Thoracic aorta (tissue), 2 donors: Measurements from ENCODE around the gene PIP5K1A. TPM values are rescaled to one million over a fixed set of nuclear protein-coding genes. Genes with fewer than 3 reads are reported as not detected.
A peak's percentile ranks its signal among the peaks of the same experiment; 100 is the strongest.
"Not testable (repeated sequence)": the region's sequence is repeated elsewhere in the genome, so short reads cannot be mapped to it uniquely, and the experiment has no call there.

Source experiments
- ATAC-seq: fragments of 150-250 bp; one replicate; pipeline ENCODE4 v1.8.0; 2017; ENCODE audit warnings: low read depth; ENCODE audit not compliant: insufficient number of reproducible peaks, low FRiP score
- DNase-seq: peaks from one replicate; pipeline ENCODE4 v3.0.0-alpha.2; 2020; ENCODE audit warnings: low spot score
- H3K27ac ChIP-seq, 2 donors: fragments of 200-600 bp; sonication (generic); 1 replicate in 1 of 2; 2 replicates in 1 of 2; pipeline ENCODE4 v1.5.1; 2016; ENCODE audit warnings: mild to moderate bottlenecking in 2 of 2, moderate library complexity in 2 of 2
- H3K27me3 ChIP-seq: fragments of 200-600 bp; sonication (generic); replicated peaks from 2 replicates; pipeline ENCODE4 v1.6.0; 2016; ENCODE audit warnings: mild to moderate bottlenecking; ENCODE audit not compliant: insufficient read depth
- H3K36me3 ChIP-seq: fragments of 200-600 bp; sonication (generic); one replicate; pipeline ENCODE4 v1.5.1; 2016
- H3K4me1 ChIP-seq, 2 donors: fragments of 200-600 bp; sonication (generic); 1 replicate in 1 of 2; 2 replicates in 1 of 2; pipeline versions ENCODE4 v1.5.1 to v1.6.0; 2016; ENCODE audit warnings: low read depth in 2 of 2, mild to moderate bottlenecking in 1 of 2; ENCODE audit not compliant: control insufficient read depth in 1 of 2
- H3K4me3 ChIP-seq: fragments of 200-600 bp; sonication (generic); 2 replicates; pipeline ENCODE4 v1.5.1; 2016; ENCODE audit warnings: mild to moderate bottlenecking
- H3K9me3 ChIP-seq: fragments of 200-600 bp; sonication (generic); 2 replicates; pipeline ENCODE4 v1.5.1; 2016
- CTCF ChIP-seq: fragments of 200-600 bp; sonication (generic); IDR thresholded peaks from one replicate; pipeline ENCODE4 v1.5.1; 2019; ENCODE audit warnings: antibody characterized with exemption
- total RNA-seq, 2 donors: library from RNA; depleted of rRNA; stranded (reverse); fragments of >200 nt; gene quantifications; one replicate each; pipeline versions ENCODE4 v1.1.0 to v1.2.3, GENCODE V29; 2016

The PIP5K1A gene
- total RNA-seq, 2 donors from 2014 or later = 49.7 to 97.6 TPM

GRCh38 chr1:151197863-151198253, 494 bp upstream of the PIP5K1A start:
- DNase-seq = no peak
- no peak for ATAC-seq
- Histone ChIP-seq H3K27ac (peak overlapping the region; percentile 44 to 97), H3K27me3 (no peaks in the 10 kb centered on the region), H3K4me1 (peaks cover 9 to 35% of the 10 kb centered on the region in 2 donors), H3K9me3 (no peaks in the 10 kb centered on the region), H3K36me3 (peaks cover 4% of the 10 kb centered on the region), H3K4me3 (peak overlapping the region; percentile 94)
- TF ChIP-seq CTCF = no peak

DNA sequence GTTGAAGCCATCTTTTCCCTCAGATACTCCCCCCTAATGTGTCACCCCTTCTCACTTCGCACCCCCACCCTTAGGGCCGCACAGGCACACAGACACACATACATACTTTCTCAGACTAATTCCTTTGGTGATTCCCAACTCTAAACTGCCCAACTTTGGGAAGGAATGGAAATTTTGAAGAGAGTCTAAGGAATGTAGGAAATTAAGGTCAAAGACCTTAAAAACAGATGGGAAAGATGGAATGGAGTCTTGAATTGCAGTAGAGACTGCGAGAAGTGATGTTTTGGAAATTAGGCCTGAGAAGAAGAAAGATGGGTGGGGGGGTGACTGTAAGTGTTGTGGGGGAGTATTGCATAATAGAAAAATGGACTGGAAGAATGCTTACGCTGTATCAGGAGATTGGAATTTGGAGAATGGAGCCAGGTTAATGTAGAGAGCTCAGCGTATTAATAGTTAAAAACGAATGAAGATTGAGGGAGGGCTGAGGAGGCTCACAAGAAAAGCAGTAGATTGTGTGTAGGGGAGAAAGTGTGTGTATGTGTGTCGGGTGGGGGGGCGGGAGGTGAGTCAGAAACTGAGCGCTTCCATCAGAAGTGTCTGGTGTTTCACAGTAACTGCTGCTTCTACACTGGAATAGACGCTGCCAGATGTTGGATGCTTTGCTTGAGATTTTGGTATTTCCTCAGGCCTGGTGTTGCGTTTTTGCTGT, 1.7 kb downstream of the PIP5K1A start:
- H3K36me3 ChIP-seq = peaks cover 6% of the 10 kb centered on the region
- ATAC-seq (no peak), DNase-seq (no peak)
- peak overlapping the region; percentile 73 to 97 for H3K27ac ChIP-seq
- TF ChIP-seq CTCF = no peak
- H3K4me3 ChIP-seq = peak overlapping the region; percentile 94
- no peaks in the 10 kb centered on the region for H3K27me3 ChIP-seq
- no peaks in the 10 kb centered on the region for H3K9me3 ChIP-seq
- H3K4me1 ChIP-seq = peaks cover 9 to 44% of the 10 kb centered on the region in 2 donors

- H3K27me3 ChIP-seq, DNase-seq, ATAC-seq, H3K9me3 ChIP-seq, H3K4me3 ChIP-seq: not testable (repeated sequence)
- Histone ChIP-seq H3K4me1 (peaks cover 6 to 59% of the 10 kb centered on the region in 2 donors), H3K27ac (peak overlapping the region in 1 of 2 donors; percentile 77), H3K36me3 (peaks cover 13% of the 10 kb centered on the region)
These were observed 7.1 kb downstream of the PIP5K1A start for GRCh38 chr1:151205381-151205965.

GRCh38 chr1:151210830-151211229, 12.5 kb downstream of the PIP5K1A start:
- DNase-seq (no peak), ATAC-seq (no peak)

GRCh38 chr1:151211972-151212705, 13.8 kb downstream of the PIP5K1A start:
- TF ChIP-seq CTCF = no peak
- peaks cover 2% of the 10 kb centered on the region for H3K36me3 ChIP-seq
- peak overlapping the region in 1 of 2 donors; percentile 3 for H3K27ac ChIP-seq
- no peak for DNase-seq
- H3K4me1 ChIP-seq = peaks cover 11 to 31% of the 10 kb centered on the region in 2 donors
- ATAC-seq = no peak
- H3K9me3 ChIP-seq = no peaks in the 10 kb centered on the region
- H3K4me3 ChIP-seq = no peak overlapping the region
- H3K27me3 ChIP-seq = no peaks in the 10 kb centered on the region

More at GRCh38 chr1:151210830-151211229, 12.5 kb downstream of the PIP5K1A start:
- Histone ChIP-seq H3K4me3 (no peak overlapping the region), H3K4me1 (peaks cover 11 to 44% of the 10 kb centered on the region in 2 donors), H3K27ac (peak overlapping the region; percentile 12 to 62), H3K27me3 (no peaks in the 10 kb centered on the region), H3K9me3 (no peaks in the 10 kb centered on the region), H3K36me3 (peaks cover 9% of the 10 kb centered on the region)
- TF ChIP-seq CTCF = no peak
